Subcutaneous abdominal adipose tissue (tissue), 5 donors: Measurements from ENCODE around the gene PIMREG.

Experiments
- H3K27ac ChIP-seq: one replicate; pipeline ENCODE4 v1.7.0; 2013; ENCODE audit warnings: low read depth, mild to moderate bottlenecking, inconsistent platforms, low read length, moderate library complexity
- H3K27me3 ChIP-seq, 5 donors: one replicate each; pipeline ENCODE4 v1.7.0; 2013; ENCODE audit warnings: low read length in 5 of 5, inconsistent platforms in 1 of 5; ENCODE audit not compliant: control insufficient read depth in 5 of 5, insufficient read depth in 4 of 5
- H3K36me3 ChIP-seq, 5 donors: one replicate each; pipeline ENCODE4 v1.7.0; 2013; ENCODE audit warnings: low read length in 5 of 5; ENCODE audit not compliant: control insufficient read depth in 5 of 5, insufficient read depth in 5 of 5
- H3K4me1 ChIP-seq, 5 donors: one replicate each; pipeline ENCODE4 v1.7.0; 2013; ENCODE audit warnings: low read length in 5 of 5, mild to moderate bottlenecking in 3 of 5, moderate library complexity in 1 of 5; ENCODE audit not compliant: control insufficient read depth in 5 of 5, insufficient read depth in 5 of 5
- H3K4me3 ChIP-seq, 5 donors: one replicate each; pipeline ENCODE4 v1.7.0; 2013; ENCODE audit warnings: low read length in 5 of 5, low read depth in 1 of 5
- H3K9ac ChIP-seq, 5 donors: one replicate each; pipeline ENCODE4 v1.7.0; 2013; ENCODE audit warnings: low read length in 5 of 5, mild to moderate bottlenecking in 4 of 5, moderate library complexity in 3 of 5
- H3K9me3 ChIP-seq, 5 donors: one replicate each; pipeline ENCODE4 v1.7.0; 2013; ENCODE audit warnings: low read length in 5 of 5; ENCODE audit not compliant: control insufficient read depth in 5 of 5
- donor health status: healthy.
- donor health status: healthy.
- donor health status: healthy.
- donor health status: healthy.
- donor health status: healthy.

PIMREG gene

DNA sequence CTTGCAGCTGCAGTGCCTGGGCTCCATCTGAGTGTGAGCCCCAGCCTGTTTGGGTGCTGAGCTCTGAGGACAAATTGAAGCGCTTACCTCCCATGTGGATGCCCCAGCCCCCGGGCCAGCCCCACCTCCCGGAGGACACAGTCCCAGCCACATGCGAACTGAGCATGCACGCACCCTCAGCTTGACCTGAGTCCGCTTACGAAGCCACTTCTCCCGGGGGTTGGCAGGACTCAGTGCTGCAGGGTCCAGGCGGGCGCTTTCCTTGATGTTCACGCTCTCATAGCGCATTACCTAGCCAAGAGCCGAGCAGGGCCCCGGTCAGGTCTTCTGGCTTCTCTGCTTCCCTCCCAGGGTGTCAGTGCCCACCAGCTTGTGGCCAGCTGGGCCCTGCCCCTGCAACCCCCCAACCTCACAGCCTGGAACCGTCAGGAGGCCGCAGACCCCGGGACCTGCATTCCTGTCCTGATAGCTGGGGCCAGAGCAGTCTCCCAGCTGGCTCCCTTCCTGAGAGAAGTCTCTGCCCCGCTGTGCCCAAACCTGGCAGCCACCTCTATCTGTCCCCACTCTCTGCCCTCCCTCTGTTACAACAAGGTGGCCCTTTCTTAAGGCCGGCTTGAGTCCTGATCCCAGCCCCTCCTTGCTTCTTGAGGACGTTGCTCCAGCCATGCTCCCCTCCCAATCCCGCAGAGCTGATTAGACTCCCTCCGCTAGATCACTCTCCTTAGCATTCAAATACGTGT, 24.0 kb downstream of the PIMREG start:
- H3K9ac ChIP-seq = no peak overlapping the region
- no peak overlapping the region for H3K4me3 ChIP-seq
- no peak overlapping the region for H3K27ac ChIP-seq
- H3K27me3 ChIP-seq = peaks cover 0 to 8% (median 2%) of the 10 kb centered on the region in 5 donors
- peaks cover 0 to 4% (median 2%) of the 10 kb centered on the region in 5 donors for H3K9me3 ChIP-seq
- no peaks in the 10 kb centered on the region for H3K4me1 ChIP-seq
- no peaks in the 10 kb centered on the region for H3K36me3 ChIP-seq

DNA sequence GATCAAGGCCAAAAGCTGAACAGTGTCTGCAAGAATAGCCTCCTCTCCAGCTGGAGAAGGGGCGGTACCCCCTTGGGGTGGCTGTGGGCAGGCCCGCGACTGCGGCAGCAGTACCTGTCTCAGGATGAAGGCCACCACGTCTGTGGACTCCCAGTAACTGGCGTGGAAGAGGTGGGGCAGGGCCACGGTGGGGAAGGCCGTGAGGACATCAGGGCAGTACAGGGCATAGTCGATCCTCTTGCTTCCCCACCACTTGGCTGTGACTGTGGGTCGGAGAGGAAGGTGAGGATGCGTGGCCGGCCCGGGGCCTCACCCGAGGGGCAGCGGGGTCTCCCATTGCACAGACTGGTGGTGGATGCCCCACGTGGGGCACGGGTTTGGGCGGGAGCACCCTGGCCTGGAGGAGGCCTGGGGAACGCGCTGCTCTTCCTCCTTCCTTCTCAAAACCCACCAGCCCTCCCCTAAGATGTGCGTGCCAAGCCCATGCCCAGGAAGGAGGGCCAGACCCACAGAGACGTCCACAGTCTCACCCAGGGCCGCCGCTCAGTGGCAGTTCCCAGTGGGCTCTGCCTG, 26.0 kb downstream of the PIMREG start:
- no peaks in the 10 kb centered on the region for H3K4me1 ChIP-seq
- H3K4me3 ChIP-seq = no peak overlapping the region
- no peak overlapping the region for H3K9ac ChIP-seq
- H3K27ac ChIP-seq = no peak overlapping the region
- H3K36me3 ChIP-seq = no peaks in the 10 kb centered on the region
- peaks cover 0 to 4% (median 0%) of the 10 kb centered on the region in 5 donors for H3K27me3 ChIP-seq
- peaks cover 0 to 4% (median 2%) of the 10 kb centered on the region in 5 donors for H3K9me3 ChIP-seq

DNA sequence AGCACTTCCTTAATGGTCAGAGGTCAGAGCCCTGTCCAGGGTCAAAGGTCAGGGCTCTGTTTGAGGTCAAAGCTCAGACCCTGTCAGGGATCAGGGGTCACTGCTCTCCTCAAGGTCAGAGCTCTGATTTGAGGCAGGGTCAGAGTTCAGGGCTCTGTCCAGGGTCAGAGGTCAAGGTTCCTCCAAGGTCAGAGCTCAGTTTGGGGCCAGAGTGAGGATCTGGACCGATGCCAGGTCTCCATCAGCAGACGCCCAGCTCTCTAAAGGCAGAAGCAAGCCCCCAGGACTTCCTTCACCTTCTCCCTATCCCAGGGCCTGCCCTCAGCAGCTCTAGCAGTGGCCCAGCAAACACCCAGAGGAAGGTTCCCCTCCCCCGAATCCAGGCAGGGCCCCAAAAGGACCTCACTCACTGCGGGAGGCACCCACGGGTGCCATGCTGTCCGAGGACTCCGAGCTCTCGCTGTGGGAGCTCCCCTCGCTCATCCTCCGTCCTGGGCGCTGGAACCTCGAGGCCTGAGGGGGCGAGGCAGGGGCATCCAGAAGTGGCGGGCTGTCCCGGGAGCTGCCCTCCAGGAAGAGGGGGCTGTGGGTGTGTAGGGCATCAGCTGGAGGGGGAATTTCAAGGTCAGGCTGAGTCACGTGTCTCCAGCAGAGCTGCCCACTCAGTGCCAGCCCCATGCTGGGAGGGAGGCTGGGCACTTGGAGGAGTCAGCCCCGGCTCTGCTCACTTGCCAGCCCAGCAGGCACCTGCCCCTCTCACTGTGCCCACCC, 26.7 kb downstream of the PIMREG start:
- Histone ChIP-seq H3K27me3 (peaks cover 0 to 4% (median 0%) of the 10 kb centered on the region in 5 donors), H3K9me3 (peaks cover 0 to 4% (median 2%) of the 10 kb centered on the region in 5 donors), H3K27ac (no peak overlapping the region), H3K9ac (no peak overlapping the region), H3K4me3 (no peak overlapping the region), H3K4me1 (no peaks in the 10 kb centered on the region), H3K36me3 (no peaks in the 10 kb centered on the region)

DNA sequence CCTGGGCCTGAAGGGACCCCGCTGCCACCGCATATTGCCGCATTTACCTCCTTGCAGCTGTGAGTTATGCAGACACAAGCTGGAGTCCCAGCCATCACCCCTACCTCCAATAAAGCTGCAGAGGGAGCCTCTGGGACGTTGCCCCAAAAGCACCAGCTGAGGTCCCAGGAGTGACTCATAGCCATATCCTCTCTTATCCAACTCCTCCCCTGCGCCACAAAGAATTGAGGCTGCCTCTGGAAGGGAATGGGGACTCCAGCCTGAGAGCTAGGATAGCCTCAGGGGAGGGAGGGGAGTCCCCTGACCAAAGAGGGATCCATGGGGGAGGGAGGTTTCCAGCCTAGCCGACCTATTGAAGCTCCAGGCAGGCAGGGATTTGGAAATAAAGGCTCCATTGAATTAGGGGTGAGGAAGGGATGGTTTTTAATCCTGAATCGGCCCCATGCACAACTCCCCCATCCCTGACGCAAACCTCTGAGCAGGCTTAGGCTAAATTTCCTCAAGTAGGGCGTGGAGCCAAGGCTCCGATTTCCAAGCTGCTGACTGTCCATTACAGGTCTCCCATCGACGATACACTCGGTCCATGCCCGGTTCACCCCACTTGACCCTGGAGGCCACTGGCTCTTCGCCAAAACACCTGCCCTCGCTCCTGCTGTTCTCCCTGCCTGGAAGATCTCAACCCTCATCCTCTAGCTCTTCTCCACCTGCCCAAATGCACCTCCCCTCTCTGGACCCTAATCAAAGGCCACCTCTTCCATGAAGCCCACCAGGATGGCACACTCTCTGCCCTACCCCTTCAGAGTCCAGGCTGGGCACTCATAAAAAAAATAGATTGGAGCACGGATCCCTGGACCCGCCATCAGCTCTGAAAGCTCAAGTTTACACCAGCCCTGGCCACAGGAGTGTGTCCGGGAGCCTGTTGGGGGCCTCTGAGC, 27.5 kb downstream of the PIMREG start:
- no peaks in the 10 kb centered on the region for H3K4me1 ChIP-seq
- no peak overlapping the region for H3K9ac ChIP-seq
- H3K27ac ChIP-seq = no peak overlapping the region
- peaks cover 0 to 4% (median 0%) of the 10 kb centered on the region in 5 donors for H3K27me3 ChIP-seq
- H3K36me3 ChIP-seq = no peaks in the 10 kb centered on the region
- no peak overlapping the region for H3K4me3 ChIP-seq
- peaks cover 0 to 4% (median 2%) of the 10 kb centered on the region in 5 donors for H3K9me3 ChIP-seq

DNA sequence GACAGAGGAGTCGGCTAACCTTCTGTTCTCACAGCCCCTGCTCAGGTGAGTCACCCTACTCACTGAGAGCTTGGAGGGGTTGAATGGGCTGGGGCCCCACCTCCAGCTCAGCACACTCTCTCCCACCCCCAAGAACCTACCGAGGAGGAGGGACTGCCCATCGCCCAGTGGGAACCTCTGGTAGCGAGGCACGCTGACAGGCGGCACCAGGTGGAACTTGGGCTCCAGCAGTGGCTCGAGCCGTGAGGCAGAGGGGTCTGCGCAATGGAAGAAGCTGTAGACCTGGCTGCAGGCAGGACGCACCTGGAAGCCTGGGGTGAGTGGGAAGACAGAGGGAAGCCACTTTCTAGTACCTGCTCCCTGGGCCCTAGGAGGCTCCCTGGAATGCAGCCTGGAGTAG, 28.3 kb downstream of the PIMREG start:
- H3K9ac ChIP-seq = no peak overlapping the region
- H3K36me3 ChIP-seq = no peaks in the 10 kb centered on the region
- H3K9me3 ChIP-seq = peaks cover 0 to under 1% (median 0%) of the 10 kb centered on the region in 5 donors
- peaks cover 0 to 4% (median 0%) of the 10 kb centered on the region in 5 donors for H3K27me3 ChIP-seq
- no peaks in the 10 kb centered on the region for H3K4me1 ChIP-seq
- H3K4me3 ChIP-seq = no peak overlapping the region
- no peak overlapping the region for H3K27ac ChIP-seq

DNA sequence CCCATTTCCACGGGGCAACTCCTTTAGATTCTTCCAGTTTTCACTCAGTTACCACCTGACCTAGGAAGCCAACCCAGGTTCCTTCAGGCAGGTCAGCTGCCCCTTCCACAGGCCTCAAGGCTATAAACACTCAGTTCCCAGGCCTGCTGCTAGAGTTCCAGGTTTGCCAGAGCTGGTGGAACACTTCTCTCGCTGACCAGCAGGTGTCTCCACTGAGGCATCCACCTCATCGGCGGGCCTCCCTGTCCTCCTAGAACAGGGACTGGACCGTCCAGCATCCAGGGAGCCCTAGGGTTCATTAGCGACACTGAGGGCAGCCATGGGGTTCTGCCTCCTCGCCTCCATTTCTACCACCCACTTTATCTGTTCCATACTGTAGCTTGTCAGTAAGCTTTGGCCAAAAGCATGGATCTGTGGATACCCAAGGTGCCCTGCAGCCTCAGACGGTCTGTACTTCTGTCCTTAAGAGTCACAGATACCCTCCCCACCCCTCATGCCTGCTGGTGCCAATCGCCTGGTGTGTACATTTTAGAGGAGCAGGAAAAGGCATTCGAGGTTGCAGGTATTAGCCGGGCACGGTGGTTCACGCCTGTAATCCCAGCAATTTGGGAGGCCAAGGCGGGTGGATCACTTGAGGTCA, 29.0 kb downstream of the PIMREG start:
- Histone ChIP-seq H3K27ac (no peak overlapping the region), H3K9ac (no peak overlapping the region), H3K4me1 (no peaks in the 10 kb centered on the region), H3K9me3 (no peaks in the 10 kb centered on the region), H3K4me3 (no peak overlapping the region), H3K36me3 (no peaks in the 10 kb centered on the region), H3K27me3 (peaks cover 0 to 4% (median 0%) of the 10 kb centered on the region in 5 donors)

DNA sequence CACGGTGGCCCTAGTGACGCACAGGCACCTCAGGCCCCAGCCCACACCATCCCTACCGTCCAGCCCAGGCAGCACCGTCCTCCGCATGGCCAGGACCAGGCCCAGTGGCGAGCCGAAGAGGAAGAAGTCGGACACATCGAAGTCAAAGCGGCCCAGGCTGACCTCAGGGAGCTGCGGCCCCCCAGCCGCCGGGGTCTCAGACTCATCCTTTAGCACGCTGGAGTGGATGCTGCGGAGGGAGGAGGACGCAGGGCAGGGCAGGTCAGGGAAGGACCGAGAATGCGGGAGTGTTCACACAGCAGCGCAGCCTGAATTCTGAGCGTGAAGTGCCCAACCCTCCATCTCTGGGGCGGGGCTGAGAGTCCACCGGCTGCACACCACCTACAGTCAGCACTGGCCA, 30.1 kb downstream of the PIMREG start:
- Histone ChIP-seq H3K9ac (no peak overlapping the region), H3K27ac (no peak overlapping the region), H3K4me1 (no peaks in the 10 kb centered on the region), H3K9me3 (no peaks in the 10 kb centered on the region), H3K4me3 (no peak overlapping the region), H3K27me3 (peaks cover 0 to 3% (median under 1%) of the 10 kb centered on the region in 5 donors), H3K36me3 (no peaks in the 10 kb centered on the region)

DNA sequence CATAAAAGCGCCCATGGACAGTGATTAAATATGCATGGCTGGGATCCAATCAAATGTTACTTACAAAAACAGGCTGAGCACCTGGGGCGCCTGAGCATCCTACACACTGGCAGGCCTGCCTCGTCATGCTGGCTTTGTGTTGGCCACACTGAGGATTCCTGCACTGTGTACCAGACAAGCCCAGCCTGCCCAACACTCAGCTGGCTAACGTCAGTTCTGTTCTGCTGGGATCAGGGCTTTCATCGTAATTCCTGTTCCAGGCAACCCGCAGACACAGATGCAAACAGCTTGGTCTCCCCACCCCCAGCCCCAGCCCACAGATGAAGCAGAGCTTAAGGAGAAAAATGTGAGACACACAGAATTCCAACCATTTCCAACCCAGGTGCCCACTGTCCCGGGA, 30.7 kb downstream of the PIMREG start:
- H3K27ac ChIP-seq = no peak overlapping the region
- H3K4me1 ChIP-seq = no peaks in the 10 kb centered on the region

DNA sequence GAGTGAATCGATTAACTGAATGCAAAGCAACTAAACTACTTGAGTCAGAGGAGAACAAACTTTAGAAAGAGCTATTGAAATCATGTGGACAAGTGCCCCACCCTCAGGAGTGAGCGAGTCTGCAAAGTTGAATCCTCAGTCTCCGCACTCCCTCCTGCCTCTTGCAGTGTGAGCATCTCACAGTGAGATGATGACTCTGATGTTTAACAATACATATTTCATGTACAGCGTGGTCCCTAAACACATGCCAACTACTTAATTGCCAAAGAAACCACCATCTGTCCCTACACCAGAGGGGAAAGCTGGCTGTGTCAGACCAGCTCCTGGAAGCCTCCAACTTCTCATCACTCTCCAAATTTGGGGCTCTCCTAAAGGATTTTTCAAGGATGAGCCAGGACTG, 31.2 kb downstream of the PIMREG start:
- Histone ChIP-seq H3K4me3 (no peak overlapping the region), H3K4me1 (peaks cover 0 to 2% (median 0%) of the 10 kb centered on the region in 5 donors), H3K36me3 (no peaks in the 10 kb centered on the region), H3K27me3 (peaks cover 0 to 3% (median 2%) of the 10 kb centered on the region in 5 donors), H3K27ac (no peak overlapping the region), H3K9ac (no peak overlapping the region), H3K9me3 (no peaks in the 10 kb centered on the region)

More for the DNA sequence above, 30.7 kb downstream of the PIMREG start:
- Histone ChIP-seq H3K4me3 (no peak overlapping the region), H3K9ac (no peak overlapping the region), H3K9me3 (no peaks in the 10 kb centered on the region), H3K27me3 (peaks cover 0 to 3% (median 2%) of the 10 kb centered on the region in 5 donors), H3K36me3 (no peaks in the 10 kb centered on the region)
